ENCODE results near the gene TNP2.

DNA sequence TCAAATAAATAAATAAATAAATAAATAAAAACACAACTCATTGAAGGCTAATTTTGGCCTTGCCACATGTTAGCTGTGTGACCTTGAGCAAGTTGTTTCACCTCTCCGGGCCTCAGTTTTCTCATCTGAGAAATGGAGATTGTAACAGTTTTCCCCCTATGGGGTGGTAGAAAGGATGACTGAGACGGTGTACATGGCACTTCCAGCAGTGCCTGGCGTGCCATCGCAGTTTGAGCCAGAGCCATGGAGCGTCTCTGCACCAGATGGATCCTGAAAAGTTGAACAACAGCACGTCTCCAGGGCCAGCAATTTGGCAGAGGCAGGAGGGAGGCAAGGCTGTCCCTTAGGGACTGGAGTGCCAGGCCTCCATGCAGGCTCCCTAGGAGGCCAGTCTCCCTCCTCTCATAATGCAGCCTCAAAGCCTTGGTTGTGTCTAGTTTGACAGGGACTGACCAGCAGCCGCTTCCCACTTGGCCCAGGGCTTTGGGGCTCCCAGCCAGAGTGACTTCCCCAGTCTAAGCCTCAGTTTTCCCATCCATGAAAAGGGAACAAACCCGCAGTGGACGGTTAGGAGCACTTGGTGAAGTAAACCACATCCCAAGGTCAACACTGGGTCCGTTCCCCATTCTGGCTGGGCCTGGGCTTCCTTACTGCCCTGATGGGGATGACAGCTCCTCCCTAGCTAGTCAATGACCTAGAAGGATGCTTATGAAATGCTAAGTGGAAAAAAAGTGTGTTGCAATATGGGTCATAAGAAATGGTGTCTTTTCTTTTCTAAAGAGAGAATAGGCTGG is 32.5 kb downstream of the TNP2 start:
- TF ChIP-seq, protein P1, sequence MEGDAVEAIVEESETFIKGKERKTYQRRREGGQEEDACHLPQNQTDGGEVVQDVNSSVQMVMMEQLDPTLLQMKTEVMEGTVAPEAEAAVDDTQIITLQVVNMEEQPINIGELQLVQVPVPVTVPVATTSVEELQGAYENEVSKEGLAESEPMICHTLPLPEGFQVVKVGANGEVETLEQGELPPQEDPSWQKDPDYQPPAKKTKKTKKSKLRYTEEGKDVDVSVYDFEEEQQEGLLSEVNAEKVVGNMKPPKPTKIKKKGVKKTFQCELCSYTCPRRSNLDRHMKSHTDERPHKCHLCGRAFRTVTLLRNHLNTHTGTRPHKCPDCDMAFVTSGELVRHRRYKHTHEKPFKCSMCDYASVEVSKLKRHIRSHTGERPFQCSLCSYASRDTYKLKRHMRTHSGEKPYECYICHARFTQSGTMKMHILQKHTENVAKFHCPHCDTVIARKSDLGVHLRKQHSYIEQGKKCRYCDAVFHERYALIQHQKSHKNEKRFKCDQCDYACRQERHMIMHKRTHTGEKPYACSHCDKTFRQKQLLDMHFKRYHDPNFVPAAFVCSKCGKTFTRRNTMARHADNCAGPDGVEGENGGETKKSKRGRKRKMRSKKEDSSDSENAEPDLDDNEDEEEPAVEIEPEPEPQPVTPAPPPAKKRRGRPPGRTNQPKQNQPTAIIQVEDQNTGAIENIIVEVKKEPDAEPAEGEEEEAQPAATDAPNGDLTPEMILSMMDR (IDR thresholded peaks at IDR 0.05; ENCODE audit: low read depth, low read length, poor library complexity, severe bottlenecking), result no peak
- no peak for TF ChIP-seq EZH2phosphoT487 (IDR thresholded peaks at IDR 0.05; ENCODE audit: borderline replicate concordance, low read length)
